ENCODE results near the gene CCDC146.

GRCh38 chr7:77306231-77307067, 184.0 kb downstream of the CCDC146 start:
- TF ChIP-seq TAF1 (IDR thresholded peaks at IDR 0.05; ENCODE audit: borderline replicate concordance, low read depth, low read length) (no peak), POLR2A (IDR thresholded peaks at IDR 0.05; ENCODE audit: low read depth, low read length) (no peak), POLR2AphosphoS5 (IDR thresholded peaks at IDR 0.05; ENCODE audit: low read depth, low read length) (no peak)

Measured in GM12892 (cell line).